ENCODE data around the gene TSHB. TPM values are rescaled to one million over a fixed set of nuclear protein-coding genes. Genes with fewer than 3 reads are reported as not detected.

Gene TSHB
- total RNA-seq, 2 donors from 2014 or later, result not detected

GRCh38 chr1:115021145-115021544, 8.5 kb upstream of the TSHB start:
- H3K9me3 ChIP-seq (ENCODE audit: control insufficient read depth, low read length), result no peaks in the 10 kb centered on the region
- peaks cover 3% of the 10 kb centered on the region for H3K27me3 Mint-ChIP-seq (ENCODE audit: insufficient read depth)
- peaks cover 19% of the 10 kb centered on the region for H3K9me3 Mint-ChIP-seq
- no peaks in the 10 kb centered on the region for H3K4me1 ChIP-seq (ENCODE audit: control insufficient read depth, insufficient read depth, low read length)
- no peak overlapping the region for H3K4me3 ChIP-seq (ENCODE audit: low read length)
- DNase-seq, result no peak
- no peak overlapping the region for H3K27ac ChIP-seq (ENCODE audit: low read depth, low read length)
- no peaks in the 10 kb centered on the region for H3K27me3 ChIP-seq (ENCODE audit: control insufficient read depth, insufficient read depth, low read length, poor library complexity, severe bottlenecking)
- TF ChIP-seq CTCF (conservative IDR thresholded peaks at IDR 0.05), result no peak
- H3K9ac ChIP-seq (ENCODE audit: extremely low read depth, low read length, poor library complexity, severe bottlenecking), result no peak overlapping the region
- H3K36me3 Mint-ChIP-seq (ENCODE audit: low read depth), result no peaks in the 10 kb centered on the region
- WGBS, 2 experiments (ENCODE audit: insufficient coverage in 1 of 2, insufficient read length in 1 of 2), result 96 to 100% methylated on average over 1 of the region's 1 CpG
- no peak overlapping the region for H3K4me3 Mint-ChIP-seq
- H3K36me3 ChIP-seq (ENCODE audit: control insufficient read depth, insufficient read depth, low read length), result no peaks in the 10 kb centered on the region
- no peak overlapping the region for H3K27ac Mint-ChIP-seq
- H3K4me1 Mint-ChIP-seq, result no peaks in the 10 kb centered on the region

DNA sequence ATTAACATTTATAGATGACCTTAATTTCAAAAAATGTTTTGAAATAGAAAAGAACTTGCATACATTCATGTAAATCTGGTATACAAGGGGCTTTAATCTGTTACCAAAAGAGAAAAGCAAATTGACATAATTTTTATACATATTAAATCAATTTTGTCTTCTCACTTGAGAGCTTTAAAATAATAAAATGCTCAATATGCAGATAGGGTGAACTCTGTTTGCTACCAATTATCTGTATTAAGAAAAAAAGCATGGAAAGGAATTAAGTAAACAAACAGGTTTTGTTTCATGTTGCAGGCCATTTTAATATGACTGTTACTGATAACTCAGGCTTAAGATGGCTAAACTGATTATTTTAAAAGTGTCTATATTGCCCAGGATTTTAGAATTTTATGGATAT, 6.0 kb upstream of the TSHB start:
- TF ChIP-seq CTCF (conservative IDR thresholded peaks at IDR 0.05), result no peak
- Histone ChIP-seq H3K36me3 (ENCODE audit: control insufficient read depth, insufficient read depth, low read length) (no peaks in the 10 kb centered on the region), H3K4me3 (ENCODE audit: low read length) (no peak overlapping the region), H3K27me3 (ENCODE audit: control insufficient read depth, insufficient read depth, low read length, poor library complexity, severe bottlenecking) (no peaks in the 10 kb centered on the region), H3K9ac (ENCODE audit: extremely low read depth, low read length, poor library complexity, severe bottlenecking) (no peak overlapping the region), H3K9me3 (ENCODE audit: control insufficient read depth, low read length) (no peaks in the 10 kb centered on the region), H3K4me1 (ENCODE audit: control insufficient read depth, insufficient read depth, low read length) (no peaks in the 10 kb centered on the region), H3K27ac (ENCODE audit: low read depth, low read length) (no peak overlapping the region)
- Mint-ChIP-seq H3K9me3 (peaks cover 16% of the 10 kb centered on the region), H3K4me3 (no peak overlapping the region), H3K27me3 (ENCODE audit: insufficient read depth) (peaks cover 3% of the 10 kb centered on the region), H3K36me3 (ENCODE audit: low read depth) (no peaks in the 10 kb centered on the region), H3K4me1 (no peaks in the 10 kb centered on the region), H3K27ac (no peak overlapping the region)
- no peak for DNase-seq

DNA sequence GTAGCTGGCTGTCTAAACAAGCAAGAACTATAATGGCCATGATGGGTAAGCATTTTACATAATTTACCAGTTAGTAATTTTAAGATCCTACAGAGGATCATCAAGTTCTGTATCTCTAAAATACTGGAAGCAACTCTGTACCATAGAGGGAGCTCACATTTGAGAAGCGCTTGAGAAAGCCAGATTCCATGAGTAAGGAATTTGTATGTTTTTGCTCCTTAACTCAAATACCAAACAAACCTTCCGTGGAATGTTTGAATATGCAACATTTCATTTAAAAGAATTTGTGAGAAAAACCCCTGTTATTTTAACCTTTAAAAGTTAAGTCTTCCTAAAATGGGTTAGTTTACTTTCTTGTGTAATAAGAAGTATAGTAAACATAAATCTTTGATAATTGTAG, 2.0 kb downstream of the TSHB start:
- H3K27me3 Mint-ChIP-seq (ENCODE audit: insufficient read depth), result peaks cover 4% of the 10 kb centered on the region
- no peak overlapping the region for H3K9ac ChIP-seq (ENCODE audit: extremely low read depth, low read length, poor library complexity, severe bottlenecking)
- H3K27me3 ChIP-seq (ENCODE audit: control insufficient read depth, insufficient read depth, low read length, poor library complexity, severe bottlenecking), result no peaks in the 10 kb centered on the region
- H3K4me3 Mint-ChIP-seq, result no peak overlapping the region
- 80% methylated on average over 2 of the region's 2 CpGs; no CpG with 5 or more reads in 1 of the 2 experiments for WGBS, 2 experiments (ENCODE audit: insufficient coverage in 1 of 2, insufficient read length in 1 of 2)
- no peaks in the 10 kb centered on the region for H3K9me3 ChIP-seq (ENCODE audit: control insufficient read depth, low read length)
- no peaks in the 10 kb centered on the region for H3K4me1 ChIP-seq (ENCODE audit: control insufficient read depth, insufficient read depth, low read length)
- H3K36me3 Mint-ChIP-seq (ENCODE audit: low read depth), result no peaks in the 10 kb centered on the region
- H3K36me3 ChIP-seq (ENCODE audit: control insufficient read depth, insufficient read depth, low read length), result no peaks in the 10 kb centered on the region
- no peak overlapping the region for H3K27ac Mint-ChIP-seq
- no peak overlapping the region for H3K27ac ChIP-seq (ENCODE audit: low read depth, low read length)
- DNase-seq, result no peak
- H3K4me3 ChIP-seq (ENCODE audit: low read length), result no peak overlapping the region
- no peaks in the 10 kb centered on the region for H3K4me1 Mint-ChIP-seq
- H3K9me3 Mint-ChIP-seq, result no peaks in the 10 kb centered on the region
- TF ChIP-seq CTCF (conservative IDR thresholded peaks at IDR 0.05), result no peak

All from endodermal cell (in vitro differentiated cells).